GM18499 (cell line): ENCODE data around the gene LMF1.

ENCODE experiments used
- ATAC-seq: cut with Tn5 transposase; IDR thresholded peaks from one replicate; pipeline ENCODE4 v1.9.1; 2021; ENCODE audit warnings: moderate number of reproducible peaks; ENCODE audit not compliant: insufficient read depth, unreplicated experiment

LMF1 gene

GRCh38 chr16:932831-933330, 37.9 kb downstream of the LMF1 start:
- no peak for ATAC-seq

- ATAC-seq = no peak
These were observed 38.9 kb downstream of the LMF1 start for GRCh38 chr16:931626-932500.

- no peak for ATAC-seq
These were observed 39.6 kb downstream of the LMF1 start for GRCh38 chr16:931171-931570.

GRCh38 chr16:930511-930910, 40.3 kb downstream of the LMF1 start:
- ATAC-seq = no peak

- no peak for ATAC-seq
These were observed 40.7 kb downstream of the LMF1 start for GRCh38 chr16:930076-930475.

GRCh38 chr16:929227-930073, 41.3 kb downstream of the LMF1 start:
- ATAC-seq = no peak

GRCh38 chr16:928526-928925, 42.3 kb downstream of the LMF1 start:
- ATAC-seq = no peak

GRCh38 chr16:927931-928330, 42.9 kb downstream of the LMF1 start:
- ATAC-seq = no peak

- no peak for ATAC-seq
These were observed 43.4 kb downstream of the LMF1 start for GRCh38 chr16:927406-927805.

GRCh38 chr16:926715-927114, 44.1 kb downstream of the LMF1 start:
- no peak for ATAC-seq

GRCh38 chr16:924806-925205, 46.0 kb downstream of the LMF1 start:
- no peak for ATAC-seq

GRCh38 chr16:924063-924462, 46.7 kb downstream of the LMF1 start:
- ATAC-seq = no peak

GRCh38 chr16:923184-923583, 47.6 kb downstream of the LMF1 start:
- ATAC-seq = no peak

GRCh38 chr16:922051-922450, 48.7 kb downstream of the LMF1 start:
- no peak for ATAC-seq

GRCh38 chr16:921321-921905, 49.4 kb downstream of the LMF1 start:
- no peak for ATAC-seq

GRCh38 chr16:920717-921116, 50.1 kb downstream of the LMF1 start:
- no peak for ATAC-seq

- ATAC-seq = no peak
These were observed 50.6 kb downstream of the LMF1 start for GRCh38 chr16:920051-920681.

- ATAC-seq = no peak
These were observed 51.1 kb downstream of the LMF1 start for GRCh38 chr16:919658-920050.

- ATAC-seq = no peak
These were observed 51.8 kb downstream of the LMF1 start for GRCh38 chr16:918741-919657.
